Right ventricle myocardium superior (tissue), 1 donor: ENCODE results near the gene DOP1A. TPM values are rescaled to one million over a fixed set of nuclear protein-coding genes. Genes with fewer than 3 reads are reported as not detected.

Experiments used
- ATAC-seq: fragments of 200-7000 bp; cut with Tn5 transposase; one replicate; pipeline ENCODE4 v1.9.1; 2020; ENCODE audit warnings: mild to moderate bottlenecking; ENCODE audit not compliant: poor library complexity
- DNase-seq: peaks from one replicate; pipeline ENCODE4 v3.0.0-alpha.2; 2020
- intact Hi-C: fragments of 100-400 bp; cut with DNase I; formaldehyde crosslinking; loops from one replicate; pipeline ENCODE4 v1.11.2; 2022
- total RNA-seq: library from RNA; stranded (reverse); fragmentation: NEBNext Ultra II Directional; extraction: Animal tissue kit (Norgen Biotek cat#: 25700); gene quantifications from one replicate; pipeline ENCODE4 v1.2.1, GENCODE V29; 2021
- donor health status: DM: no; HTN: yes; CAD: no; lungs with severe emphysema.

DOP1A gene
- total RNA-seq, 1 donor from 2014 or later = 13.0 TPM

- intact Hi-C loops = no loop called here
- ATAC-seq = no peak
- DNase-seq = no peak
Measured at GRCh38 chr6:83127976-83128375, 60.5 kb downstream of the DOP1A start.

- intact Hi-C loops = no loop called here
- DNase-seq = no peak
Measured at GRCh38 chr6:83132121-83132520, 64.7 kb downstream of the DOP1A start.

GRCh38 chr6:83138118-83138722, 70.7 kb downstream of the DOP1A start:
- intact Hi-C loops = no loop called here
- ATAC-seq (no peak), DNase-seq (no peak)

More at GRCh38 chr6:83132121-83132520, 64.7 kb downstream of the DOP1A start:
- no peak for ATAC-seq

- intact Hi-C loops = no loop called here
- DNase-seq = no peak
- no peak for ATAC-seq
Measured at GRCh38 chr6:83138758-83139157, 71.3 kb downstream of the DOP1A start.

- DNase-seq = no peak
- intact Hi-C loops = no loop called here
Measured at GRCh38 chr6:83151114-83151513, 83.6 kb downstream of the DOP1A start.

GRCh38 chr6:83152913-83153312, 85.4 kb downstream of the DOP1A start:
- intact Hi-C loops = no loop called here
- no peak for DNase-seq
- ATAC-seq = no peak

More at GRCh38 chr6:83151114-83151513, 83.6 kb downstream of the DOP1A start:
- no peak for ATAC-seq

GRCh38 chr6:83153883-83154521, 86.5 kb downstream of the DOP1A start:
- no peak for ATAC-seq
- no peak for DNase-seq
- intact Hi-C loops = no loop called here

- DNase-seq (no peak), ATAC-seq (peak; percentile 68)
- intact Hi-C loops = no loop called here
Measured at GRCh38 chr6:83155794-83156193, 88.3 kb downstream of the DOP1A start.

GRCh38 chr6:83160167-83160566, 92.7 kb downstream of the DOP1A start:
- intact Hi-C loops = no loop called here
- ATAC-seq (peak; percentile 34), DNase-seq (no peak)

GRCh38 chr6:83167726-83168278, 100.3 kb downstream of the DOP1A start:
- DNase-seq (no peak), ATAC-seq (no peak)
- intact Hi-C loops = no loop called here

- DNase-seq = no peak
- intact Hi-C loops = no loop called here
- no peak for ATAC-seq
Measured at GRCh38 chr6:83168556-83168955, 101.1 kb downstream of the DOP1A start.

- DNase-seq (no peak), ATAC-seq (no peak)
- intact Hi-C loops = no loop called here
Measured at GRCh38 chr6:83169106-83169505, 101.6 kb downstream of the DOP1A start.

GRCh38 chr6:83169511-83169910, 102.0 kb downstream of the DOP1A start:
- DNase-seq = no peak
- ATAC-seq = no peak

GRCh38 chr6:83176246-83176645, 108.8 kb downstream of the DOP1A start:
- ATAC-seq (no peak), DNase-seq (no peak)
- intact Hi-C loops = no loop called here

More at GRCh38 chr6:83169511-83169910, 102.0 kb downstream of the DOP1A start:
- intact Hi-C loops = no loop called here

- intact Hi-C loops = no loop called here
- ATAC-seq (no peak), DNase-seq (no peak)
Measured at GRCh38 chr6:83180426-83180950, 113.0 kb downstream of the DOP1A start.

GRCh38 chr6:83182114-83182513, 114.6 kb downstream of the DOP1A start:
- intact Hi-C loops = no loop called here
- DNase-seq = no peak
- ATAC-seq = no peak

GRCh38 chr6:83183082-83183828, 115.8 kb downstream of the DOP1A start:
- intact Hi-C loops = no loop called here
- ATAC-seq (peak; percentile 60), DNase-seq (peak; percentile 39)

- ATAC-seq = no peak
- DNase-seq = no peak
- intact Hi-C loops = no loop called here
Measured at GRCh38 chr6:83185096-83185495, 117.6 kb downstream of the DOP1A start.

GRCh38 chr6:83188501-83188900, 121.0 kb downstream of the DOP1A start:
- intact Hi-C loops = no loop called here
- no peak for DNase-seq
- ATAC-seq = no peak
